Stimulated activated naive CD4-positive, alpha-beta T cell (primary cell): Measurements from ENCODE around the gene LAMTOR2.
A peak's percentile ranks its signal among the peaks of the same experiment; 100 is the strongest.

ENCODE experiments used
- DNase-seq, 6 experiments: peaks; one replicate each; lab custom pipeline; 2025; lab: John Stamatoyannopoulos, UW

The LAMTOR2 gene

GRCh38 chr1:156076609-156077429, 22.2 kb downstream of the LAMTOR2 start:
- DNase-seq: no peak

- no peak for DNase-seq
Measured at GRCh38 chr1:156077430-156077760, 22.8 kb downstream of the LAMTOR2 start.

GRCh38 chr1:156078728-156079127, 24.1 kb downstream of the LAMTOR2 start:
- no peak for DNase-seq

- no peak for DNase-seq
Measured at GRCh38 chr1:156079762-156080161, 25.2 kb downstream of the LAMTOR2 start.

- no peak for DNase-seq
Measured at GRCh38 chr1:156080241-156080862, 25.8 kb downstream of the LAMTOR2 start.

- DNase-seq: no peak
Measured at GRCh38 chr1:156080863-156081179, 26.2 kb downstream of the LAMTOR2 start.

GRCh38 chr1:156081180-156081916, 26.8 kb downstream of the LAMTOR2 start:
- DNase-seq: no peak

GRCh38 chr1:156081917-156082308, 27.3 kb downstream of the LAMTOR2 start:
- DNase-seq: no peak

- peak in 5 of 6 experiments; percentile 25 to 59 (median 52) for DNase-seq
Measured at GRCh38 chr1:156082309-156083091, 27.9 kb downstream of the LAMTOR2 start, which contains the start of gene MEX3A. MEX3A (minus strand) TSS chr1:156082465; CDS start chr1:156081998, 467 bp downstream.

GRCh38 chr1:156083800-156084790, 29.5 kb downstream of the LAMTOR2 start:
- no peak for DNase-seq

GRCh38 chr1:156086256-156086662, 31.7 kb downstream of the LAMTOR2 start:
- no peak for DNase-seq

- DNase-seq: no peak
Measured at GRCh38 chr1:156089704-156090103, 35.1 kb downstream of the LAMTOR2 start.

- DNase-seq: no peak
Measured at GRCh38 chr1:156090138-156090839, 35.7 kb downstream of the LAMTOR2 start.

GRCh38 chr1:156090840-156091188, 36.2 kb downstream of the LAMTOR2 start:
- peak; percentile 65 to 86 (median 84) for DNase-seq

GRCh38 chr1:156091610-156092009, 37.0 kb downstream of the LAMTOR2 start:
- DNase-seq: no peak

GRCh38 chr1:156095906-156096508, 41.4 kb downstream of the LAMTOR2 start:
- DNase-seq: no peak

- peak; percentile 73 to 85 (median 78) for DNase-seq
Measured at GRCh38 chr1:156096640-156097391, 42.2 kb downstream of the LAMTOR2 start.

- peak in 2 of 6 experiments; percentile 7 to 33 for DNase-seq
Measured at GRCh38 chr1:156097499-156098178, 43.1 kb downstream of the LAMTOR2 start.

GRCh38 chr1:156098784-156099183, 44.2 kb downstream of the LAMTOR2 start:
- DNase-seq: no peak
